ENCODE measurements around the gene KLF11. TPM values are rescaled to one million over a fixed set of nuclear protein-coding genes. Genes with fewer than 3 reads are reported as not detected.
A peak's percentile ranks its signal among the peaks of the same experiment; 100 is the strongest.

Gene KLF11
- total RNA-seq, 4 donors from 2014 or later, result 20.1 to 57.2 (median 33.6) TPM

DNA sequence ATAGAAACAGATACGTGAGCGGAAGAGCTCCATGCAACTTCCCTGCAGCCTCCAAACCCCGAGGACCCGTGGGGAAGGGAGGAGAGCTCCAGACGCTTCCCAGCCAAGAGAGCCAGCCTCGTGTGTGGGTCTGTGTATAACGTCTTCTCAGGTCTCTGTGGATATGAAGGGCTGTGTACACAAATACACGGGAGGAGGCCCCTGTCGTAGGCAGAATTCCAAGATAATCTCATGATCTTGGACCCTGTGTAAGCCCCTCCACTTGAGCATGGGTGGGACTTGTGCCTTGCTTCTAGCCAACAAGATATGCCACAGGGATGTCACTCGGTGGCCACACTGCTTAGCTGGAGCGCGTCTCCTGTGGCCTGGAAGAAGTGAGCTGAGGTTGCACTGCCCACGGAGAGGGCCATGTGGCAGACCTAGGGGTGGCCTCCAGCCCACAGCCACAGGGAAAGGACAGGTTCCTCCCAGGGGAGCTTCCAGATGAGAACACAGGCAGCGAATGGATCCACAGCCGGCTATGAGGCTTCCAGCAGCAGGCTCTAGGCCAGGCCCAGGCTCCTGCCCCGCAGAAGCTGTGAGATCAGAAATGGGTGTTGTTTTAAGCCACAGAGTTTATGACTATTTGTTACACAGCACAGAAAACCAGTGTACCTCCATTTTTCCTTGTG lies 15.6 kb upstream of the KLF11 start:
- Histone ChIP-seq H3K4me1 (peaks cover 0 to 28% (median 23%) of the 10 kb centered on the region in 3 donors), H3K27me3 (no peaks in the 10 kb centered on the region), H3K4me3 (no peak overlapping the region), H3K9me3 (no peaks in the 10 kb centered on the region), H3K27ac (peak overlapping the region in 3 of 4 donors; percentile 57 to 77 (median 71)), H3K36me3 (no peaks in the 10 kb centered on the region)
- 83% methylated on average over 2 of the region's 16 CpGs; no CpG with 5 or more reads in 1 of the 2 donors for WGBS, 2 donors (ENCODE audit: low coverage in 1 of 2)
- TF ChIP-seq POLR2A (IDR thresholded peaks at IDR 0.05) (no peak), CTCF (IDR thresholded peaks at IDR 0.05) (no peak), POLR2AphosphoS5 (IDR thresholded peaks at IDR 0.05) (no peak), EP300 (IDR thresholded peaks at IDR 0.05) (no peak)
- ATAC-seq, result peak; percentile 11

DNA sequence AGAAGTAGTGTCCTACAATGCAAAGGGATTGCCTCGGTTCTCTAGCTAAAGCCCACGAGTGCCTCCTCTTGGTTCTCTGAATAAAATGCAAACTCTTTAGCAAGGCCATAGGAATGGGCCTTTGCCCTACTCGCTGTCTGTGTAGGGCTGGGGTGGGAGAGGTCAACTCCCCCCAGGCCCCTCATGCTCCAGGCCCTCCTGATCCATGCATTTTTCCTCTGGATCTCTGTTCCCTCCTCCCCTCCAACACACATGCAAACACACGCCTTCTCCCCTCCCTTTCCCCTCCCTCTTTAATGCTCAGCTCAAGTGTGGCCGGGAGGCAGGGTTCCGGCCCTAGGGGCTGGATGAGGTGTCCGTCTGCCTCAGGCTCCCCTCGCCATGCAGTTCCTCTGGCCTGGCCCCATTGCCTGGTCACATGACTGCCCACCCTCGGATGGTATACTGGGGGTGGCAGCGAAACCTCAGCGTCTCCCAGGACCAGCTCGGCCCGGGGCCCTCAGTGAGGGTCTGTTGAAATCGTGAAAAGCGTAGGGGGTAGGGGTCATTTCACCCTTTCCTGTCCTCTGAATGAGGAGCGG lies 14.9 kb upstream of the KLF11 start:
- ATAC-seq, result no peak
- no peaks in the 10 kb centered on the region for H3K36me3 ChIP-seq
- no peaks in the 10 kb centered on the region for H3K9me3 ChIP-seq
- no peaks in the 10 kb centered on the region for H3K27me3 ChIP-seq
- TF ChIP-seq EP300 (IDR thresholded peaks at IDR 0.05) (no peak), POLR2A (IDR thresholded peaks at IDR 0.05) (no peak), POLR2AphosphoS5 (IDR thresholded peaks at IDR 0.05) (no peak), CTCF (IDR thresholded peaks at IDR 0.05) (no peak)
- peak overlapping the region in 3 of 4 donors; percentile 57 to 77 (median 71) for H3K27ac ChIP-seq
- 54 to 100% methylated on average over 2 to 3 of the region's 16 CpGs for WGBS, 2 donors (ENCODE audit: low coverage in 1 of 2)
- no peak overlapping the region for H3K4me3 ChIP-seq
- H3K4me1 ChIP-seq, result peaks cover 0 to 28% (median 23%) of the 10 kb centered on the region in 3 donors

DNA sequence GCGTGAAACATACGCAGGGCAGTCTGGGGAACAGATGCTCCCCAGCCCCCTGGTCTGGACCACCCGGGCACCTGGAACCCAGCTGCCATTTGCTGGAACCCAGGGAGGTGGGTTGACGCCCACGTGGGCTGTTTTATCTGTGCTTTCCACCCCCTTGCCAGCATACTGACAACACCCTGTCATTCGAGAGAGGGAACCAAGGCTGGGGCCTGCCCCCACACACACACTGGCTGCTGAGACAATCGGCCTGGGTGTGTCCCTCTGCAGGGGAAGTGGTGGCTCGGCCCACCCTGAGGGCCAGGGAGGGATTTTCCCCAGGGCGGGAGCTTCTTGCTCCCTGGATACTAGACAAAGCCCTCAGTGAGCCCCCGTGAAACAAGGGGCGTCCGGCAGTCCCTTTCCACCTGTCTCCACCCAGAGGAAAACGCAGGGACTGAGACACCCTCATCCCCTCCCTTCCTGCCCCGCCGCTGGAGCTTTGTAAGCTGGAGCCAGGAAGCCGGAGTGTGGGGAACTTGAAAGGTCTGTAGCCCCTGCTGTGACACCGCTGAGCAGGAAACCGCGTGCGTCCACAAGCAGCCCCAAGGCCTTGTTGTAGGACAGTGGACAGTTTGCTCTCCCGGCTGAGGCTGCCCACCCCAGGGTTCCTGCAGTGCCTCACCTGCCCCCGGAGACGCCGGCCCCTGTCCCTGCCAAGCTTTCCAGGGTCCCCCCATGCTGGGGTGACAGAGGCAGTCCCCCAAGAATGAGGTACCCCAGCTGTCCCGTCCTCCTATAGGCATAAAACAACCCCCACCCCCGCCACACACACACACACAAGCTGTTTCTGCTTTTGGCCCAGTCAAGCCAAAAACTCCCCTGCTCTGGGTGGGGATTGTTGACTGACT lies 14.1 kb upstream of the KLF11 start:
- WGBS, 2 donors (ENCODE audit: low coverage in 1 of 2), result 63% methylated on average over 4 of the region's 26 CpGs; no CpG with 5 or more reads in 1 of the 2 donors
- no peak for TF ChIP-seq POLR2A (IDR thresholded peaks at IDR 0.05)
- no peak for TF ChIP-seq EP300 (IDR thresholded peaks at IDR 0.05)
- no peak for TF ChIP-seq POLR2AphosphoS5 (IDR thresholded peaks at IDR 0.05)
- no peak for TF ChIP-seq CTCF (IDR thresholded peaks at IDR 0.05)
- peak; percentile 80 for ATAC-seq
- no peaks in the 10 kb centered on the region for H3K36me3 ChIP-seq
- H3K27me3 ChIP-seq, result no peaks in the 10 kb centered on the region
- peaks cover 0 to 28% (median 23%) of the 10 kb centered on the region in 3 donors for H3K4me1 ChIP-seq
- H3K4me3 ChIP-seq, result peak overlapping the region in 1 of 2 donors; percentile 25
- no peaks in the 10 kb centered on the region for H3K9me3 ChIP-seq
- H3K27ac ChIP-seq, result peak overlapping the region in 3 of 4 donors; percentile 57 to 77 (median 71)

GRCh38 chr2:10029875-10030223 lies 13.5 kb upstream of the KLF11 start:
- H3K4me1 ChIP-seq, result peaks cover 0 to 28% (median 23%) of the 10 kb centered on the region in 3 donors
- 76 to 84% methylated on average over 5 to 7 of the region's 7 CpGs for WGBS, 2 donors (ENCODE audit: low coverage in 1 of 2)
- H3K9me3 ChIP-seq, result no peaks in the 10 kb centered on the region
- H3K27ac ChIP-seq, result peak overlapping the region in 3 of 4 donors; percentile 57 to 77 (median 71)
- H3K4me3 ChIP-seq, result no peak overlapping the region
- no peak for ATAC-seq
- H3K36me3 ChIP-seq, result no peaks in the 10 kb centered on the region
- no peaks in the 10 kb centered on the region for H3K27me3 ChIP-seq
- TF ChIP-seq POLR2AphosphoS5 (IDR thresholded peaks at IDR 0.05), result no peak
- no peak for TF ChIP-seq CTCF (IDR thresholded peaks at IDR 0.05)
- TF ChIP-seq POLR2A (IDR thresholded peaks at IDR 0.05), result no peak
- no peak for TF ChIP-seq EP300 (IDR thresholded peaks at IDR 0.05)

All from gastroesophageal sphincter (tissue), 4 donors.